ENCODE measurements around the gene BIN1. TPM values are rescaled to one million over a fixed set of nuclear protein-coding genes. Genes with fewer than 3 reads are reported as not detected.

Gene BIN1
- total and polyA plus RNA-seq, 2 donors (not counting 1 experiment from before 2014, with no cell fraction given) = 90.6 to 92.3 TPM

- Histone ChIP-seq H2AFZ (ENCODE audit: insufficient read depth, low read depth, low read length, poor library complexity, severe bottlenecking) (no peak overlapping the region), H4K20me1 (ENCODE audit: control insufficient read depth, insufficient read depth, low read length, poor library complexity, severe bottlenecking) (no peaks in the 10 kb centered on the region), H3K4me1 (ENCODE audit: control insufficient read depth in 2 of 2, insufficient read depth in 2 of 2, low read length in 2 of 2) (no peaks in the 10 kb centered on the region), H3K9ac (ENCODE audit: low read length) (no peak overlapping the region), H3K27ac (ENCODE audit: low read length in 2 of 2) (no peak overlapping the region), H3K4me3 (ENCODE audit: control extremely low read depth in 1 of 5, extremely low read depth in 1 of 5, insufficient read depth in 1 of 5, low read depth in 2 of 5, low read length in 4 of 5) (no peak overlapping the region), H3K36me3 (replicated peaks in 1 of 2; ENCODE audit: control extremely low read depth in 1 of 2, control insufficient read depth in 1 of 2, extremely low read depth in 1 of 2, insufficient read depth in 2 of 2, low read length in 1 of 2) (no peaks in the 10 kb centered on the region), H3K79me2 (ENCODE audit: control insufficient read depth, insufficient read depth, low read length) (no peaks in the 10 kb centered on the region), H3K4me2 (replicated peaks; ENCODE audit: low read depth, low read length, poor library complexity, severe bottlenecking) (no peak overlapping the region), H3K27me3 (replicated peaks in 1 of 4; ENCODE audit: control extremely low read depth in 1 of 4, control insufficient read depth in 3 of 4, insufficient read depth in 4 of 4, low read length in 3 of 4) (peaks cover 0 to 21% (median 3%) of the 10 kb centered on the region in 4 experiments), H3K9me3 (ENCODE audit: control extremely low read depth in 1 of 3, control insufficient read depth in 2 of 3, insufficient read depth in 1 of 3, low read length in 2 of 3) (no peaks in the 10 kb centered on the region)
- intact Hi-C loops (cut with micrococcal nuclease) = no loop called here
- Mint-ChIP-seq H3K4me1 (no peaks in the 10 kb centered on the region), H3K9me3 (ENCODE audit: insufficient read depth) (no peaks in the 10 kb centered on the region), H3K27ac (no peak overlapping the region), H3K27me3 (peaks cover 59% of the 10 kb centered on the region), H3K4me3 (no peak overlapping the region)
- CTCF ChIA-PET = no interaction called here
- no peak for ATAC-seq (ENCODE audit: low read depth)
- POLR2A ChIA-PET = no interaction called here
- no peak for TF ChIP-seq CTCF (IDR thresholded peaks at IDR 0.05)
- no peak for TF ChIP-seq EZH2 (IDR thresholded peaks at IDR 0.05; ENCODE audit: borderline replicate concordance, insufficient read depth, low read depth, low read length, poor library complexity, severe bottlenecking)
- WGBS (ENCODE audit: insufficient coverage) = 100% methylated on average over 2 of the region's 2 CpGs
- DNase-seq = no peak
These were observed 94.7 kb downstream of the BIN1 start for GRCh38 chr2:127012215-127012614.

GRCh38 chr2:127011796-127012195 is 95.2 kb downstream of the BIN1 start:
- POLR2A ChIA-PET = no interaction called here
- ATAC-seq (ENCODE audit: low read depth) = no peak

More at GRCh38 chr2:127011796-127012195, 95.2 kb downstream of the BIN1 start:
- no peak for DNase-seq
- Mint-ChIP-seq H3K4me1 (no peaks in the 10 kb centered on the region), H3K27ac (no peak overlapping the region), H3K4me3 (no peak overlapping the region), H3K27me3 (peaks cover 60% of the 10 kb centered on the region), H3K9me3 (ENCODE audit: insufficient read depth) (no peaks in the 10 kb centered on the region)
- Histone ChIP-seq H3K4me1 (ENCODE audit: control insufficient read depth in 2 of 2, insufficient read depth in 2 of 2, low read length in 2 of 2) (no peaks in the 10 kb centered on the region), H2AFZ (ENCODE audit: insufficient read depth, low read depth, low read length, poor library complexity, severe bottlenecking) (no peak overlapping the region), H3K27ac (ENCODE audit: low read length in 2 of 2) (no peak overlapping the region), H3K4me3 (ENCODE audit: control extremely low read depth in 1 of 5, extremely low read depth in 1 of 5, insufficient read depth in 1 of 5, low read depth in 2 of 5, low read length in 4 of 5) (no peak overlapping the region), H3K36me3 (replicated peaks in 1 of 2; ENCODE audit: control extremely low read depth in 1 of 2, control insufficient read depth in 1 of 2, extremely low read depth in 1 of 2, insufficient read depth in 2 of 2, low read length in 1 of 2) (no peaks in the 10 kb centered on the region), H3K9ac (ENCODE audit: low read length) (no peak overlapping the region), H3K79me2 (ENCODE audit: control insufficient read depth, insufficient read depth, low read length) (no peaks in the 10 kb centered on the region), H3K9me3 (ENCODE audit: control extremely low read depth in 1 of 3, control insufficient read depth in 2 of 3, insufficient read depth in 1 of 3, low read length in 2 of 3) (no peaks in the 10 kb centered on the region), H4K20me1 (ENCODE audit: control insufficient read depth, insufficient read depth, low read length, poor library complexity, severe bottlenecking) (no peaks in the 10 kb centered on the region), H3K4me2 (replicated peaks; ENCODE audit: low read depth, low read length, poor library complexity, severe bottlenecking) (no peak overlapping the region), H3K27me3 (replicated peaks in 1 of 4; ENCODE audit: control extremely low read depth in 1 of 4, control insufficient read depth in 3 of 4, insufficient read depth in 4 of 4, low read length in 3 of 4) (peaks cover 0 to 21% (median 3%) of the 10 kb centered on the region in 4 experiments)
- CTCF ChIA-PET = no interaction called here
- intact Hi-C loops (cut with micrococcal nuclease) = no loop called here
- TF ChIP-seq CTCF (IDR thresholded peaks at IDR 0.05) = no peak
- 89% methylated on average over 2 of the region's 8 CpGs for WGBS (ENCODE audit: insufficient coverage)
